Esophagus muscularis mucosa (tissue), 4 donors: ENCODE results near the gene KIF21B. TPM values are rescaled to one million over a fixed set of nuclear protein-coding genes. Genes with fewer than 3 reads are reported as not detected.
"Not testable (repeated sequence)": the region's sequence is repeated elsewhere in the genome, so short reads cannot be mapped to it uniquely, and the experiment has no call there.

Experiments
- DNase-seq: peaks from one replicate; pipeline ENCODE4 v3.0.0-alpha.2; 2017; ENCODE audit errors: extremely low spot score
- H3K27ac ChIP-seq, 4 donors: fragments of 200-600 bp; sonication (generic); replicated peaks in 1 of 4; 1 replicate in 3 of 4; 2 replicates in 1 of 4; pipeline ENCODE4 v1.5.1; 2016 to 2019; ENCODE audit warnings: mild to moderate bottlenecking in 1 of 4
- H3K27me3 ChIP-seq, 4 donors: fragments of 200-600 bp; sonication (generic); one replicate each; pipeline versions ENCODE4 v1.5.1 to v1.6.0; 2016 to 2019
- H3K36me3 ChIP-seq, 4 donors: fragments of 200-600 bp; sonication (generic); one replicate each; pipeline ENCODE4 v1.5.1; 2016 to 2019
- H3K4me1 ChIP-seq, 4 donors: fragments of 200-600 bp; sonication (generic); one replicate each; pipeline ENCODE4 v1.5.1; 2016 to 2019
- H3K4me3 ChIP-seq, 4 donors: fragments of 200-600 bp; sonication (generic); 1 replicate in 2 of 4; 2 replicates in 2 of 4; pipeline ENCODE4 v1.5.1; 2016 to 2019; ENCODE audit warnings: mild to moderate bottlenecking in 4 of 4, moderate library complexity in 1 of 4
- H3K9me3 ChIP-seq, 4 donors: fragments of 200-600 bp; sonication (generic); 1 replicate in 3 of 4; 2 replicates in 1 of 4; pipeline ENCODE4 v1.5.1; 2016 to 2019
- EP300 ChIP-seq: sonication (generic); formaldehyde crosslinking; IDR thresholded peaks from one replicate; pipeline ENCODE4 v1.6.1; 2017; ENCODE audit warnings: antibody characterized with exemption
- POLR2A ChIP-seq: fragments of 450-650 bp; IDR thresholded peaks from one replicate; pipeline ENCODE4 v1.6.1; 2017; ENCODE audit warnings: antibody characterized with exemption, moderate library complexity, mild to moderate bottlenecking, low read depth
- POLR2AphosphoS5 ChIP-seq, 2 donors: sonication (generic); formaldehyde crosslinking; IDR thresholded peaks; one replicate each; pipeline ENCODE4 v1.6.1; 2017; ENCODE audit warnings: antibody characterized with exemption in 2 of 2
- WGBS: methylation state at CpG from one replicate; pipeline ENCODE4 v1.1.5; 2018; 5-methylcytosine and 5-hydroxymethylcytosine counted together
- intact Hi-C: fragments of 100-400 bp; cut with DNase I; formaldehyde crosslinking; loops from one replicate; pipeline ENCODE4 v1.15.1; 2023
- total RNA-seq, 4 donors: library from RNA; depleted of rRNA; stranded (reverse); fragments of >200 nt; gene quantifications; one replicate each; pipeline versions ENCODE4 v1.1.0 to v1.2.1, GENCODE V29; 2016
- TF ChIP-seq, protein P1 (sequence below), 3 experiments: fragments of 200-600 bp in 2 of 3; fragments of 450-650 bp in 1 of 3; sonication (generic) in 2 of 3; IDR thresholded peaks; one replicate each; pipeline ENCODE4 v1.5.1; 2017 to 2019; ENCODE audit warnings: antibody characterized with exemption in 3 of 3, mild to moderate bottlenecking in 2 of 3, moderate library complexity in 1 of 3

The KIF21B gene
- total RNA-seq, 4 donors from 2014 or later: 1.6 to 2.5 (median 1.9) TPM

- Histone ChIP-seq H3K9me3 (peaks cover 0 to 15% (median 8%) of the 10 kb centered on the region in 4 donors), H3K36me3 (no peaks in the 10 kb centered on the region), H3K27me3 (peaks cover 0 to 2% (median 0%) of the 10 kb centered on the region in 4 donors), H3K4me1 (no peaks in the 10 kb centered on the region), H3K27ac (no peak overlapping the region), H3K4me3 (no peak overlapping the region)
- WGBS: 95% methylated on average over 2 of the region's 2 CpGs
- DNase-seq: no peak
- intact Hi-C loops: no loop called here
- TF ChIP-seq, protein P1, sequence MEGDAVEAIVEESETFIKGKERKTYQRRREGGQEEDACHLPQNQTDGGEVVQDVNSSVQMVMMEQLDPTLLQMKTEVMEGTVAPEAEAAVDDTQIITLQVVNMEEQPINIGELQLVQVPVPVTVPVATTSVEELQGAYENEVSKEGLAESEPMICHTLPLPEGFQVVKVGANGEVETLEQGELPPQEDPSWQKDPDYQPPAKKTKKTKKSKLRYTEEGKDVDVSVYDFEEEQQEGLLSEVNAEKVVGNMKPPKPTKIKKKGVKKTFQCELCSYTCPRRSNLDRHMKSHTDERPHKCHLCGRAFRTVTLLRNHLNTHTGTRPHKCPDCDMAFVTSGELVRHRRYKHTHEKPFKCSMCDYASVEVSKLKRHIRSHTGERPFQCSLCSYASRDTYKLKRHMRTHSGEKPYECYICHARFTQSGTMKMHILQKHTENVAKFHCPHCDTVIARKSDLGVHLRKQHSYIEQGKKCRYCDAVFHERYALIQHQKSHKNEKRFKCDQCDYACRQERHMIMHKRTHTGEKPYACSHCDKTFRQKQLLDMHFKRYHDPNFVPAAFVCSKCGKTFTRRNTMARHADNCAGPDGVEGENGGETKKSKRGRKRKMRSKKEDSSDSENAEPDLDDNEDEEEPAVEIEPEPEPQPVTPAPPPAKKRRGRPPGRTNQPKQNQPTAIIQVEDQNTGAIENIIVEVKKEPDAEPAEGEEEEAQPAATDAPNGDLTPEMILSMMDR (IDR thresholded peaks at IDR 0.05): no peak
These were observed 72.5 kb downstream of the KIF21B start for GRCh38 chr1:200951016-200951415.

- H3K4me3 ChIP-seq: no peak overlapping the region
- 97% methylated on average over 4 of the region's 8 CpGs for WGBS
- DNase-seq: no peak
- peaks cover 0 to 2% (median 0%) of the 10 kb centered on the region in 4 donors for H3K27me3 ChIP-seq
- H3K36me3 ChIP-seq: no peaks in the 10 kb centered on the region
- intact Hi-C loops: no loop called here
- H3K4me1 ChIP-seq: no peaks in the 10 kb centered on the region
- no peak overlapping the region for H3K27ac ChIP-seq
- TF ChIP-seq EP300 (no peak), POLR2A (no peak), POLR2AphosphoS5 (IDR thresholded peaks at IDR 0.05) (no peak)
- TF ChIP-seq, protein P1 (IDR thresholded peaks at IDR 0.05): no peak
- H3K9me3 ChIP-seq: peaks cover 0 to 15% (median 8%) of the 10 kb centered on the region in 4 donors
These were observed 73.9 kb downstream of the KIF21B start for GRCh38 chr1:200949626-200950025.

DNA sequence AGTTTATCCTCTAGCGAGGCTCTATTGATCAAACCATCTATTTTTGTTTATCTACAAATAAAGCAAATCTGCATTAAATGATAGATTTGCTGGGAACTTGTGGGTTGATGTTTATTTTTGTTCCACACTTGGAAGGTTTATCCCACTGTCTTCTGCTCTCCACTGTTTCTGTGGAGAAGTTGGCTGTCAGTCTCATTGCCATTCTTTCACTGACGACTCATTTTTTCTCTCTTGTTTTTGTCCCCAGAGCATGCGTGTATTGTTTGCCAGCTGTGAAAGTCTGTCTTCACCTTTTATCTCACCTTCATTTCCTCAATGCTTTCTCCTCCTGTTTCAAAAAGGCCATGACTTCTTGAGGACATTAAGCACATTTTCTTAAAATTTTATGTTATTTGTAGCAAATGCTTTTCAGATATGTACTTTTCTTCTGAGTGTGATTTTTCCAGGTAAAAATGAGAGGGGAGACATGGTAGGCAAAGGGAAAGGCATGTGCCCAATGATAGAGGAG, 76.4 kb downstream of the KIF21B start:
- Histone ChIP-seq H3K4me1 (no peaks in the 10 kb centered on the region), H3K27me3 (peaks cover 0 to 2% (median 0%) of the 10 kb centered on the region in 4 donors), H3K36me3 (no peaks in the 10 kb centered on the region), H3K9me3 (peaks cover 0 to 15% (median 8%) of the 10 kb centered on the region in 4 donors), H3K27ac (no peak overlapping the region), H3K4me3 (no peak overlapping the region)
- no peak for DNase-seq
- 89% methylated on average over 3 of the region's 3 CpGs for WGBS
- no peak for TF ChIP-seq POLR2A
- intact Hi-C loops: no loop called here

- TF ChIP-seq POLR2A (no peak), EP300 (no peak), POLR2AphosphoS5 (IDR thresholded peaks at IDR 0.05) (no peak)
- TF ChIP-seq, protein P1 (IDR thresholded peaks at IDR 0.05): no peak
- H3K27me3 ChIP-seq: peaks cover 0 to 2% (median 0%) of the 10 kb centered on the region in 4 donors
- WGBS: 67% methylated on average over 3 of the region's 3 CpGs
- no peak overlapping the region for H3K27ac ChIP-seq
- no peaks in the 10 kb centered on the region for H3K4me1 ChIP-seq
- intact Hi-C loops: no loop called here
- H3K36me3 ChIP-seq: no peaks in the 10 kb centered on the region
- H3K9me3 ChIP-seq: peaks cover 0 to 25% (median 13%) of the 10 kb centered on the region in 4 donors
- no peak for DNase-seq
- H3K4me3 ChIP-seq: no peak overlapping the region
These were observed 78.4 kb downstream of the KIF21B start for GRCh38 chr1:200945111-200945510.

GRCh38 chr1:200938955-200939354, 84.6 kb downstream of the KIF21B start:
- H3K9me3 ChIP-seq: peaks cover 0 to 10% (median 5%) of the 10 kb centered on the region in 4 donors
- WGBS: 59% methylated on average over 4 of the region's 4 CpGs
- intact Hi-C loops: no loop called here
- H3K4me3 ChIP-seq: no peak overlapping the region
- H3K27me3 ChIP-seq: no peaks in the 10 kb centered on the region
- H3K4me1 ChIP-seq: no peaks in the 10 kb centered on the region
- no peak for DNase-seq
- H3K27ac ChIP-seq: no peak overlapping the region
- TF ChIP-seq, protein P1 (IDR thresholded peaks at IDR 0.05): no peak
- TF ChIP-seq POLR2A (no peak), EP300 (no peak), POLR2AphosphoS5 (IDR thresholded peaks at IDR 0.05) (no peak)
- no peaks in the 10 kb centered on the region for H3K36me3 ChIP-seq

DNA sequence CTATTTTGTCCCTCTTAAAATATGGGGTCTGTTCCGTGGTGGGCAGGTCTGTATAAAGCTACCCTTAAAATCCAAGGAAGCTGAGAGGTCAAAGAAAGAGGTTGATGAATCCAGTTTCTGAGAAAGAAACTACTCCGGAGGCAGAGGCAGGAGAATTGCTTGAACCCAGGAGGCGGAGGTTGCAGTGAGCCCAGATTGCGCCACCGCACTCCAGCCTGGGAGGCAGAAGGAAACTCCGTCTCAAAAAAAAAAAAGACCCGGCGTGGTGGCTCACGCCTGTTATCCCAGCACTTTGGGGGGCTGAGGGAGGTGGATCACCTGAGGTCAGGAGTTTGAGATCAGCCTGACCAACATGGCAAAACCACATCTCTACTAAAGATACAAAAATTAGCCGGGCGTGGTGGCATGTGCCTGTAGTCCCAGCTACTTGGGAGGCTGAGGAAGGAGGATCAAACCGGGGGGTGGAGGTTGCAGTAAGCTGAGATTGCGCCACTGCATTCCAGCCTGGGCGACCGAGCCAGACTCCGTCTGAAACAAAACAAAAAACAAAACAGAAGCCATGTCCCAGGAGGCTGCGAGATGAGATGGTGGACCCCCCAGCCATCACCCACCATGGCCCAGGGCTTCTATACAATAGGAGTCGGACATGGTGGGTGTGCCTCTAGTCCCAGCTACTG, 88.1 kb downstream of the KIF21B start:
- H3K27me3 ChIP-seq, H3K36me3 ChIP-seq, H3K27ac ChIP-seq, H3K4me3 ChIP-seq, H3K4me1 ChIP-seq, intact Hi-C loops, H3K9me3 ChIP-seq, DNase-seq: not testable (repeated sequence)
- WGBS: 95% methylated on average over 18 of the region's 18 CpGs
